GM19455 (cell line): ENCODE measurements around the gene USP35.

ENCODE experiments used
- ATAC-seq: cut with Tn5 transposase; IDR thresholded peaks from one replicate; pipeline ENCODE4 v1.9.1; 2021; ENCODE audit not compliant: unreplicated experiment

The USP35 gene

GRCh38 chr11:78195917-78196560, 7.3 kb downstream of the USP35 start:
- no peak for ATAC-seq

GRCh38 chr11:78196661-78197091, 8.0 kb downstream of the USP35 start:
- no peak for ATAC-seq

DNA sequence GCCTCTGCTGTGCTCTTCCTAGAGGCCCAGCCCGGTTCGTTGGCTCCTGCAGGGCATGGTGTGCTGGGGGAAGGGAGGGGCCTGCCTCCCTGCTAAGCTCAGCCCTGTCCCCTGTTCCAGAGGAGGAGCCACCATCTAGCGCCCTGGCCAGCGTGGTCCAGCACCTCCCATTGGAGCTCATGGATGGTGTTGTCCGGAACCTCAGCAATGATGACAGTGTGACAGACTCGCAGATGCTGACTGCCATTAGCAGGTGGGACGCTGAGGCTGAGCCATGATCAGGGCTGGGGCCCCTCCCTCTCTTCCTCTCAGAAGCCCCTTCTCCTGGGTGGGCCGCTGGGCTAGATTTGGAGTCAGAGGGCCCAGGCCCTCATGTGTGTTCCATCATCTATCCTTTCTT, 9.1 kb downstream of the USP35 start:
- ATAC-seq: no peak

DNA sequence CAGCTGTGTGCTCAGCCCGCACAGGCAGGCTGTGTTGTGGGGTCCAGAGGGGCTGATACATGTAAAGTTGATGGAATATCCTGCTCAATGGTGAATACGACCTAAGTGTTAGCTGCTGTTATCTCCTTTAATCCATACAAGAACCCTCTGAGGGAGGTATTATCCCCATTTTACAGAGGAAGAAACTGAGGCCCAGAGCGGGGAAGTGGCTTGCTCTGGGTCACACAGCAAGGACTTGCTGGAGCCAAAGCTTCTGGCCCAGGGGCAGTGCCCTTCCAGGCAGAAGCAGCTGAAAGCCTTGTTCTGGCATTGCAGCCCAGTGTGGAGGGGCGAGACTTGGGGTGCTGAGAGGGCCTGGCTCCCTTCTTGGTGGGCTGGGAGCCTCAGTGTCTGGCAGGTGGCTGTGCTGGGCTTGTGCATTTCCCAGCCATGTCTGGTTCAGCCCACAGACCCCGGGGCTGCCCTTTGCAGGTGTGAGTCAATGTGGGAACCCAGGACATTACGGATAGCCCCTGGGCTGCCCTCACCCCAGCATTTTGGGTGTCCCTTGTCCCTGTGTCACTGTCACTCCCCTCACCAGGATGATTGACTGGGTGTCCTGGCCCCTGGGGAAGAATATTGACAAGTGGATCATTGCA, 10.4 kb downstream of the USP35 start:
- no peak for ATAC-seq

DNA sequence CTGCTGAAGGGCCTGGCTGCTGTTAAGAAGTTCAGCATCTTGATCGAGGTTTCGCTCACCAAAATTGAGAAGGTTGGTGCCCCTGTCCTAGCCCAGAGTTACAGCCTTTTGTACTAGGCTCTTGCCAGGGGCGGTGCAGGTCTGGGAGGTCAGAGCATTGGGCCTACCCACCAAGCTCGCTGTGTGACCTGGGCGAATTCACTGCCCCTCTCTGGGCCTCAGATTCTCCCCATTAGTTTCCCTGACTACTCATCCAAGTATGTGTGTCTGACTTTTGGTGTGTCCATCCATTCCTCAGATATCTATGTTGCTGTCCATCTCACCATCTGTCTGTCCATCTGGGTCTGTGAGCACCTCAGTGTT, 10.9 kb downstream of the USP35 start:
- no peak for ATAC-seq

DNA sequence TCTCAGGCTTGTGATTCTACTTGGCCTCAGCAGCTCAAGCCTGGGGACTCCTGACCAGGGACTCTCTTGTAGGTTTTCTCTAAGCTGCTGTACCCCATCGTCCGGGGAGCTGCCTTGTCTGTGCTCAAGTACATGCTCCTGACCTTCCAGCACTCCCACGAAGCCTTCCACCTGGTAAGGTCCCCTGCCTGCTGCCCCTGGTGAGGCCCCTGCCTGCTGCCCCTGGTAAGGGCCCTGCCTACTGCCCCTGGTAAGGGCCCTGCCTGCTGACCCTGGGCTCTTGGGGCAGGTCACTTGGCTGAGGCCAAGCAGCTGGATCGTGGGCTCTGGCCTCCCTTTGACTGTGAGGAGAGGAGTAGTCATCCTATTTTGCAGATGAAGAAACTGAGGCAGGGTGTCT, 11.3 kb downstream of the USP35 start:
- no peak for ATAC-seq

DNA sequence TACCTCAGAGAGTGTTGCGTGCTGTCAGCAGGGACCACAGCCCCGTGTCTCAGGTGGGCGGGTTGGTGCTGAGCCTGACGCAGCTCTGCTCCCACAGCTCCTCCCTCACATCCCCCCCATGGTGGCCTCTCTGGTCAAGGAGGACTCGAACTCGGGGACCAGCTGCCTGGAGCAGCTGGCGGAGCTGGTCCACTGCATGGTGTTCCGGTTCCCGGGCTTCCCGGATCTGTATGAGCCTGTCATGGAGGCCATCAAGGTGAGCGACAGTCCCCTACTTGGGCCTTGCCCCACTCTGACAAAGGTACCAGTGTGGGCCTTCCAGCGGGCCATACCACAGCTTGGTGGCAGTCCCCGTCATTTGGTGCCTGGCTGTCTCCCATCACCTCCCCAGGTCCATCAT, 11.8 kb downstream of the USP35 start:
- no peak for ATAC-seq

- ATAC-seq: no peak
Observed at GRCh38 chr11:78201096-78201818, 12.5 kb downstream of the USP35 start.

DNA sequence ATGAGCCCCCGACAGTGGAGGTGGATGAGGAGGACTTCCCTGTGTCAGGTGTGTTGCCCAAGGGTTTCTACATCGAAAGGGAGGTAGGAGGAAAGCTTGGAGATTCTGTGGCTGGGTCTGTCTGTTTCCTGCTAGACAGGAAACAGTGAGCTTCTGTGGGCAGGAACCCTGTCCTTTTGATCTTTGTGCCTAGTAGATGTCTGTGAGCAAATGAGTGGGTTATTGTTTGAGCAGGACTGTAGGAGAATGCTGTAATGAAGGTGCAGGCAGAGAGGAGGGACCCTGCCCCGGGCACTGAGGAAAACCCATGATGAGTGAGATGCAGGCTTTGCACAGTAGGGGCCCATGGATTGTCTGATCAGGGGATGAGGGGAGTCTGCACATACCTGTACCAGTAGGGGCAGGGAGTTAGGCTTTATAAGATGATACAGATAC, 14.0 kb downstream of the USP35 start:
- no peak for ATAC-seq

DNA sequence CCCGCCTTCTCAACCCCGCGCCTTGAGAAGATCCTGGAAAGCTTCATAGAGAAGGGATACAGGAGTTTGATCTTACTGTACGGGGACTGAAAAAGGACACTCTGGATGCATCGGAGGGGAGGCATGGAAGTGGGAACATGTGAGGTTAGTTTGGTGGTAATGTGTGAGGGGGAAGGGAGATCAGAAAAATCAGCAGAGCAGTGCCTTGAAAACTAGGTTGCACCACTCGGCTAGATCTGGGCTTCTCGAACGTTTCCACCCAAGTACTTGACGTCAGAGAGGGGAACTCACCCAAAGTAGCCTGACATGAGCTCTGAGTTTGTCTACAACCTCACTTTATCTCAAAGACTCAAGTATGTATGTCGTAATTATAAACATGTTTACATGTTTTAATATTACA, 14.5 kb downstream of the USP35 start:
- no peak for ATAC-seq

DNA sequence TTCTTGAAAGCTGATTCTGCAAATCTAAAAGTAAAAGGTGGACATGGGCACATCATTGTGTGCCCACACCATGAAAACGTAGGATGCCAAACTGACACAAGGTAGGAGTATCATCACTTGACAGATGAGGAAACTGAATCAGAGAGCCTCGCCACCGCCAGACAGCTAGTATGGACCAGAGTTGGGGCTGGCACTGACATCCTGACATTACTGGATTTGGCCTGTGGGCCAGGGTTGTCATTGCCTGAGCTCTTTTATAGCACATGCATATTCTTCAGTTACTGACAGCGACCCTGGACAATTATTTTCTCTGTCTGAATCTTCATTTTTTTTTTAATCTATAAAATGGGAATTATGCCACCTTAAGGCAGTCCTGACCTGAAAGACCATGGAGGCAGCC, 16.5 kb downstream of the USP35 start:
- no peak for ATAC-seq

DNA sequence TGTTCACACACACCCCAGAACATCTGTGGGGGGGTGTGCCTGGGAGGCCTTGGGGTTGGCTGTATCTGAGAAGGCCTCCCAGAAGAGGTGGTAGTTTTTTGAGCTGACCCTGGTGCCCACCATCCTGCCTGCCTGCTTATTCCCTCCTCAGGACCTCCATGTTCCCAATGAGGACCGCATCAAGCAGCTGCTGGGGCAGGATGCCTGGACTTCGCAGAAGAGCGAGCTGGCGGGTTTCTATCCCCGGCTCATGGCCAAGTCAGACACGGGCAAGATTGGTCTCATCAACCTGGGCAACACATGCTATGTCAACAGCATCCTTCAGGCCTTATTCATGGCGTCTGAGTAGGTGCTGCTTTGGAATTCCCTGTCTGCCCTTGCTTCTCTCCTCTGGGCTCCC, 17.0 kb downstream of the USP35 start:
- ATAC-seq: no peak

GRCh38 chr11:78207532-78208256, 19.0 kb downstream of the USP35 start:
- ATAC-seq: no peak

DNA sequence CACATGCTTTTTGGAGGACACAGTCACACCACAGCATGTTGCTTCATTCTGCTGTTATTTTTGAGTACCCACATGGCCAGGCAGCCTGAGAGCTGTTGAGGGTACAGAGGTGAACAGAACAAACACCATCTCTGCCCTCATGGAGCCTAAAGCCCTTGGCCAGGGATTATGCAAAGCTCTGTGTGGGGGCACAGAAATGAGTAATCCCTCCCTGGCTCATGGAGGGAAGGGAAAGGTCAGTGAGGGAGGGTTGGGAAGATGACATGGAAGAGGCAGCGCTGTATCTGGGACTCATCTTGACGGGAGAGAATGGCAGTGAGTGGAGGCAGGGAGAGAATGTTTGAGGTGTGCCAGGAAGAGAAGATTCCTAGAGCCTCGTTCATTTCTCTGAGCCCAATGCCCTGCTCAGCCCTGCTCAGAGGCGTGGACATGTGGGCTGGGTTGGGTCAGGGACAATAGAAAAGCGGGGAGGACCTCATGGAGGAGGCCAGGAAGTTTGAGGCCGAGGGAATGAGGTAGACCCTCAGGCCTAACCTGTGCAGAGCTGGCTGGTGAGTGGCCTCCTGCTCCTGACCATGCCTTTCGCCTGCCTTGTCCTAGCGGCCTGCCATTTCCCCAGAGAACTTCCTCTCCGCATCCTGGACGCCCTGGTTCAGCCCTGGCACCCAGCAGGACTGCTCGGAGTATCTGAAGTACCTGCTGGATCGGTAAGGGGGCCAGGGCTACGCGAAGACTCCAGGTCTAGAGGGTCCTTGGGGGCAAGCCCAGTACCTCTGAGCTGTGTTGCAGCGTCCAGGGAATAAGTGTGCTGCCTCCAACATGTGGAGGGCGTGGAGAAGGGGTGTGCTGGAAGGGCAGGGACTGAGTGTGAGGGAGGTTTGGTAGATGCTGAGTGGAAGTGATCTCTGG, 19.8 kb downstream of the USP35 start:
- no peak for ATAC-seq

- ATAC-seq: no peak
Observed at GRCh38 chr11:78209478-78209877, 20.8 kb downstream of the USP35 start.

DNA sequence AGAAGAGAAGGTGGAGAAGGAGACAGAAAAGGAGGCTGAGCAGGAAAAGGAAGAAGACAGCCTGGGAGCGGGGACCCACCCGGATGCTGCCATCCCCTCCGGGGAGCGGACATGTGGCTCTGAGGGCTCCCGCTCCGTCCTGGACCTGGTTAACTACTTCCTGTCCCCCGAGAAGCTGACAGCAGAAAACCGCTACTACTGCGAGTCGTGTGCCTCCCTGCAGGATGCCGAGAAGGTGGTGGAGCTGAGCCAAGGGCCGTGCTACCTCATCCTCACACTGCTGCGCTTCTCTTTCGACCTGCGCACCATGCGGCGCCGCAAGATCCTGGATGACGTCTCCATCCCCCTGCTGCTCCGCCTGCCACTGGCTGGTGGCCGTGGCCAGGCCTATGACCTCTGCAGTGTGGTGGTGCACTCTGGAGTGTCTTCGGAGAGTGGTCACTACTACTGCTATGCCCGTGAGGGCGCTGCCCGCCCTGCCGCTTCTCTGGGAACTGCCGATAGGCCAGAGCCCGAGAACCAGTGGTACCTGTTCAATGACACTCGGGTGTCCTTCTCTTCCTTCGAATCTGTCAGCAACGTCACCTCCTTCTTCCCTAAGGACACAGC, 21.4 kb downstream of the USP35 start:
- no peak for ATAC-seq

GRCh38 chr11:78211565-78211964, 22.8 kb downstream of the USP35 start:
- no peak for ATAC-seq

- no peak for ATAC-seq
Observed at GRCh38 chr11:78212586-78213371, 24.1 kb downstream of the USP35 start.

GRCh38 chr11:78213526-78214330, 25.0 kb downstream of the USP35 start:
- no peak for ATAC-seq
